Body of pancreas (tissue), 4 donors: ENCODE measurements around the gene HBQ1.

ENCODE experiments used
- POLR2A ChIP-seq, 3 donors: fragments of 450-650 bp; IDR thresholded peaks; one replicate each; pipeline ENCODE4 v1.6.1; 2016; ENCODE audit warnings: antibody characterized with exemption in 3 of 3, mild to moderate bottlenecking in 2 of 3
- TF ChIP-seq, protein P1 (sequence below), 7 experiments: fragments of 450-650 bp in 4 of 7; fragments of 200-600 bp in 3 of 7; sonication (generic) in 3 of 7; IDR thresholded peaks; one replicate each; pipeline ENCODE4 v1.5.1; 2016 to 2019; ENCODE audit warnings: antibody characterized with exemption in 7 of 7

DNA sequence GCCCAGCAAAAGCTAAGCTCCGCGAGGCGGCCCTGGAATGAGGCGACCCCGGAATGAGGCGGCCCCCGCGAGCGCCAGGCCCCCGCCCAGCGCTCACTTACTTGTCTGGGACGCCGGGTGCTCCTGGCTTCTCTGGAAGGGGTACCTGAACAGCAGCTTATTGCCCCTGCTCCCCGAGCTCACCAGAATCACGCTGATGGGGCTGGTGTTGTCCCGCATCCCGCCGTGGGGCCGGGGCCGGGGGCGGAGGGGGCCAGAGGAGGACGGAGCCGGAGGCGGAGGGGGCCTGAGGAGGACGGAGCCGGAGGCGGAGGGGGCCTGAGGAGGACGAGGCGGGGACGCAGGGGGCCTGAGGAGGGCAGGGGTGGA, 42.2 kb upstream of the HBQ1 start:
- no peak for TF ChIP-seq POLR2A (IDR thresholded peaks at IDR 0.05)
- TF ChIP-seq, protein P1, sequence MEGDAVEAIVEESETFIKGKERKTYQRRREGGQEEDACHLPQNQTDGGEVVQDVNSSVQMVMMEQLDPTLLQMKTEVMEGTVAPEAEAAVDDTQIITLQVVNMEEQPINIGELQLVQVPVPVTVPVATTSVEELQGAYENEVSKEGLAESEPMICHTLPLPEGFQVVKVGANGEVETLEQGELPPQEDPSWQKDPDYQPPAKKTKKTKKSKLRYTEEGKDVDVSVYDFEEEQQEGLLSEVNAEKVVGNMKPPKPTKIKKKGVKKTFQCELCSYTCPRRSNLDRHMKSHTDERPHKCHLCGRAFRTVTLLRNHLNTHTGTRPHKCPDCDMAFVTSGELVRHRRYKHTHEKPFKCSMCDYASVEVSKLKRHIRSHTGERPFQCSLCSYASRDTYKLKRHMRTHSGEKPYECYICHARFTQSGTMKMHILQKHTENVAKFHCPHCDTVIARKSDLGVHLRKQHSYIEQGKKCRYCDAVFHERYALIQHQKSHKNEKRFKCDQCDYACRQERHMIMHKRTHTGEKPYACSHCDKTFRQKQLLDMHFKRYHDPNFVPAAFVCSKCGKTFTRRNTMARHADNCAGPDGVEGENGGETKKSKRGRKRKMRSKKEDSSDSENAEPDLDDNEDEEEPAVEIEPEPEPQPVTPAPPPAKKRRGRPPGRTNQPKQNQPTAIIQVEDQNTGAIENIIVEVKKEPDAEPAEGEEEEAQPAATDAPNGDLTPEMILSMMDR (IDR thresholded peaks at IDR 0.05) = no peak
